Stomach (tissue), 4 donors: ENCODE data around the gene LBX2.

Experiments used
- CTCF ChIP-seq, 7 experiments: fragments of 450-650 bp in 4 of 7; fragments of 200-600 bp in 3 of 7; sonication (generic) in 3 of 7; IDR thresholded peaks; one replicate each; pipeline ENCODE4 v1.5.1; 2016 to 2019; ENCODE audit warnings: antibody characterized with exemption in 7 of 7, control low read depth in 2 of 7, mild to moderate bottlenecking in 1 of 7
- EP300 ChIP-seq: sonication (generic); formaldehyde crosslinking; IDR thresholded peaks from one replicate; pipeline ENCODE4 v1.6.1; 2017; ENCODE audit warnings: antibody characterized with exemption
- POLR2A ChIP-seq, 4 donors: fragments of 450-650 bp; IDR thresholded peaks; one replicate each; pipeline ENCODE4 v1.6.1; 2016; ENCODE audit warnings: antibody characterized with exemption in 4 of 4, control low read depth in 2 of 4, mild to moderate bottlenecking in 1 of 4, moderate library complexity in 1 of 4

GRCh38 chr2:74495440-74495839, 4.0 kb downstream of the LBX2 start:
- TF ChIP-seq EP300 = no peak
- TF ChIP-seq CTCF (IDR thresholded peaks at IDR 0.05) = no peak
- TF ChIP-seq POLR2A (IDR thresholded peaks at IDR 0.05) = no peak
